Fibroblast of gingiva (primary cell): ENCODE results near the gene CACNA1H.
"Not testable (repeated sequence)": the region's sequence is repeated elsewhere in the genome, so short reads cannot be mapped to it uniquely, and the experiment has no call there.

ENCODE experiments used
- DNase-seq: peaks from one replicate; pipeline ENCODE4 v3.0.0-alpha.2; 2011; ENCODE audit warnings: low read depth

CACNA1H gene

DNA sequence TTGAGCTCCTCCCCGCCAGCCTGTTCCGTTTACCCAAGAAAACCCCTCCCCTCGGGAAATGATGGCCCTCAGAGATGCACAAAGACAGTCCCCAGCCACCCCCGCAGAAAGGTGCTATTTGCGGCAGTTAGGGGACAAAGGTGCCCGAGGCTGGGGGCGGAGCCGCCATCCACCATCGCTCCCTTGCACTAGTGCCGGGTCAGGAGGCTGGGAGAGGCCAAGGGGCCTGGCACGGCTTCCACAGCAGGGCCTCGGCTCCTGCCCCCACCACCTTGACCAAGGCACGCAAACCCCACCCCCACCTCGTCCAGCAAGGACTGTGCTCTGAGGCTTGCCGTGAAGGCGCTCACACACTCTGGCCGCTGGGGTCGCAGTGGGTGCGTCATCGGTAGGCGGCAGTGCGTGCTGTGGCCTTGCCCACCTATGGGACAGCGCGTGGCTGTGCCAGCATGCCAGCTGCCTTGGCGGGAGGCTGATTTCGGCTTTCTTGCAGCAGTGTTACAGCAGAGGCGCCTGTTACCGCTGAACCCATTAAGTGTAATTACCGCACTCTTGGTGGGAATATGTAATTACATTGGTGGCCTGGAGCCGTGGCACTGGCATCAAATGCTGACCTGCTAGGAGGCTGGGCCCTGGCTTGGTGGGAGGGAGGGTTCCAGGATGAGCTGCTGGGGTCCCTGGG is 40.4 kb downstream of the CACNA1H start:
- DNase-seq: no peak

DNA sequence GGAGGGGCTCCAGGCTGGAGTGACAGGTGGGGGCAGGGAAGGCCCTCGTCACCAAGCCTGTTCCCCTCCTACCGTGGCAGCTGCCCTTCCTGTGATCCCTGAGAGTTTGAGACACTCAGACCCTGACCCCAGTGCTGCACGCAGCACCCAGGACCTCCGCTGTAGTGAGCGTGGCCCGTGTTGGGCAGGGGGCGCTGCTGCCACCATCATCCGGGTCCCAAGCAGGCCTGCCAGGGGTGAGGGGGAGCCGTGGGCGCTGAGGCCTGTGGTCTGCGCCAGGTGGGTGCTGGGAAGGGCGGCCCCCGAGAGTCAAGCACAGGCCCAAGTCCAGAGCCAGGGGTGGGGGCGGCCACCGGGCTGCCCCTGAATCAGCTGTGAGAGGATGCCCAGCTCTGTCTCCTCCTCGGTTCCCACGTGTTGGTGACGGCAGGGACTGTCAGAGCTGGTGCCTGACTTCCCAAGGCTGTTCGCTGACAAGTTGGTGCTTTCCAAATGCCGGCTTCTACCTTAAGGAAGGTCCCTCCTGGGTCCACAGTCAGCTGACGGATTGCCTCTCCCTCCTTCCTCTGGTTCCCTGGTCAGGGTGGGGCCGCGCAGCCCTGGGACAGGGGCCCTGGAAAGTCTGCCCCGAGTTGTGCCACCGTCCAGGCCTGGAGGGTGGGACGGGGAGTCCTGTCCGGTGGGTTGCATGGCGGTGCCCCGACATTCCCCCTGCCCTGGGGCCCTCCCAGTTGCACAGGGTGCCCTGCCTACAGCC is 41.1 kb downstream of the CACNA1H start:
- no peak for DNase-seq

DNA sequence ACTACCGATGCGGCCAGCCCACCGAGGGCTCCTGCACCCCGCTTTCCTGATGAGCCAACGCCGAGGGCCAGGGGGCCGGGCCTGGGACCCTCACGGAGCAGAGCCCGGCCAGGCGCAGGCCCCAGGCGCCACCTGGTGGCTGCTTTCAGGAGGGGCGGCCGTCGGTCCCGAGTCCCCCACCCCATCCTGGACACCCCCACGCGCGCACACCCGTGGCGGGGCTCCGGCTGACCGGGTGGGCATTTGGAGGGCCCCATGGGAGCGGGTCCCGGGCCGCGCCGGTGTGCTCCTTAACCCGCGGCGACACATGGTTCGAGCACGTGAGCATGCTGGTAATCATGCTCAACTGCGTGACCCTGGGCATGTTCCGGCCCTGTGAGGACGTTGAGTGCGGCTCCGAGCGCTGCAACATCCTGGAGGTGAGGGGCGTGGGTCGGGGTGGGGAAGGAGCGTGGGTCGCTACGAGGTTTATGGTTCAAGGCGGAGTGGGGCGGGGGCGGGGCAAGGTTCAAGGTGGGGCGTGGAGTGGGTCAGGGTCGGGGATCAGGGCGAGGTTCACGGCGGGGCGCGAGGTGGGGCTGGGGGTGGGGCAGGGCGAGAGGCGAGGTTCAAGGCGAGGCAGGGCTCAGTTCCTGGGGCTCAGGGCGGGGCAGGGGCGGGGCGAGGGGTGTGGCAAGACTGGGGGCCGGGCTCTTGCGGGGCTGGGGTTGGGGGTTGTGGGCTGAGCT is 41.9 kb downstream of the CACNA1H start:
- no peak for DNase-seq

DNA sequence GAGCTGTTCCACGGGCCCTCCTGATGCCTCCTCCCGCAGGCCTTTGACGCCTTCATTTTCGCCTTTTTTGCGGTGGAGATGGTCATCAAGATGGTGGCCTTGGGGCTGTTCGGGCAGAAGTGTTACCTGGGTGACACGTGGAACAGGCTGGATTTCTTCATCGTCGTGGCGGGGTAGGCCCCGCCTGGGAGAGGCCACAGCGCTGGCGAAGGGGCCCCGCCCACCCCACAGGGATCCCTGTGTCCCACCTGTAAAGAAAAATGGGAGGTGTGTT is 42.4 kb downstream of the CACNA1H start:
- no peak for DNase-seq

DNA sequence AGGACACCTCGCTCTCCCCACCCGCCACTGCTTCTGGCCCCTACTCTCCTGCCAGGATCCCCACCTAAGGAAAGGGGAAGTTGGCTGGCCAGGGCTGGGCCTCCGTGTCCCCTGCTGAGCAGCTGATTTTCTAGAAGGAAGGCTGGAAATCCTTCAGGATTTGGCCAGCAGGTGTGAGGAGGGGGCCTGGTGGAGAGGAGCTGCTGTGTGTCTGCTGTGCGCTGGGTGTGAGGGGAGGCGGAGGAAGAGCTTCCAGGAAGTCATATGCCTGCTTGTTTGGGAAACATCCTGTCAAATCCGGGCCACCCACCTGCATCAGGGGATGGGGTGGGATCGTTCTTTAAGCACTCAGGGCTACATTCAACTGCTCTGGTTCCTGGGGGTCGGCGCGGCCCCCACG is 43.6 kb downstream of the CACNA1H start:
- DNase-seq: no peak

DNA sequence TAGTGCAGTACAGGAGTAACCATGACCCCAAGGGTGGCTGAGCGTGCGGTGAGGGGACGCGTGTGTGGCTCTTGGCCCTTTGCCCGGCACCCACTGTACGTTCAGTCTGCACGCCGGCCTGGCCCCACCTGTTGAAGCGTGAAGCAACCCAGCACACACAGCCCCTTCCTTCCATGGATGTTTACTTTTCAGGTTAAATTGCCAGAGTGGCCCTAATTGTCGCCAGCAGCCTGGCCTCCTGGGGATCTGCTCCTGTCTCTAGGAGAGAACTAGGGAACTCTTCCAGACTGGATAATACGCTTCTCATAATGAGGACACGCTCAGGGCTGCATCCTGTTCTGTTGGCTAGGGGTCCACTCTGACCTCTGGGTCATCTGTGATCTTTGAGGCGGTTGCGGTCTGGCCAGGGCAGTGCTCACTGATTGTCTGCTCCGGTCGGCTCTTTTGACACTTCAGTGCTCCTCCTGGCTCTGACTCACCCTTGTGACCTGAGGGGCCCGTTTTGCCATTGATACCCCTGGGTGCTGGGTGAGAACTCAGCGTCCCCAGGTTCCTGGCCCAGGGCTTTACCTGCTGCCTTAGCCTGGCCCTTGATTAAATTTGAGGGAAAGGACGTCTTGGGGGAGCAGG is 44.4 kb downstream of the CACNA1H start:
- no peak for DNase-seq

DNA sequence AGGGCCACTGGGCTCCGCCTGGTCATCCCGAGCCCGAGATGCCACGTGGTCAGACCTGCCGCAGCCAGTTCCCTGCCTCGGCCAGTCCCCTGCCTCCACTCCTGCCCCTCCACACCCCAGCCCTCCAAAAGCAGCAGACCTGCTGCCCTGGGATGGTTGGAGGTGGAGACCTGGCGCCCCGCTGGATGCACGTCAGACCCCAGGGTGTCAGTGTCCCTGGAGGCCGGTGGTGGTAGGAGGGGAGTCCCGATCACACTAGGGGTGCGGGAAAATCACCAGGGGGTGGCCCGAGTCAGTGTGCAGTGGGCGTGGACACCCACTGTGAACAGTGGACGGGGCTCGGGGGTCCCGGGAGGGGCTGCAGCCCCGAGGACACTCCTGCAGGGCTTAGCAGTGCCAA is 45.3 kb downstream of the CACNA1H start:
- DNase-seq: no peak

DNA sequence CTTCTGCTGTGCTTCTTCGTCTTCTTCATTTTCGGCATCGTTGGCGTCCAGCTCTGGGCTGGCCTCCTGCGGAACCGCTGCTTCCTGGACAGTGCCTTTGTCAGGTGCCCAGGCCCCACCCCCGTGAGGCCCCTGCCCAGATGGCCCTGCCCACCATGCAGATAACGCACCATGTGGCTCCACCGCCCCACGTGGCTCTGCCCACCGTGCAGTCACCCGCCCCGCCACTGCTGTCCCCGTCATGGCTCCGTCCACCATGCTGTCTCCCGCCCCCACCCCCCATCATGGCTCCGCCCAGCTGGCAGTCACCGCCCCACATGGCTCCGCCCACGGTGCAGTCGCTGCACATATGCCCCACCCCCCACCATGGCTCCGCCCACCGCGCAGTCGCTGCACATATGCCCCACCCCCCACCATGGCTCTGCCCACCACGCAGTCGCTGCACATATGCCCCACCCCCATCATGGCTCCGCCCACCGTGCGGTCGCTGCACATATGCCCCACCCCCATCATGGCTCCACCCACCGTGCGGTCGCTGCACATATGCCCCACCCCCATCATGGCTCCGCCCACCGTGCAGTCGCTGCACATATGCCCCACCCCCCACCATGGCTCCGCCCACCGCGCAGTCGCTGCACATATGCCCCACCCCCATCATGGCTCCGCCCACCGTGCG is 45.9 kb downstream of the CACNA1H start:
- not testable (repeated sequence) for DNase-seq

DNA sequence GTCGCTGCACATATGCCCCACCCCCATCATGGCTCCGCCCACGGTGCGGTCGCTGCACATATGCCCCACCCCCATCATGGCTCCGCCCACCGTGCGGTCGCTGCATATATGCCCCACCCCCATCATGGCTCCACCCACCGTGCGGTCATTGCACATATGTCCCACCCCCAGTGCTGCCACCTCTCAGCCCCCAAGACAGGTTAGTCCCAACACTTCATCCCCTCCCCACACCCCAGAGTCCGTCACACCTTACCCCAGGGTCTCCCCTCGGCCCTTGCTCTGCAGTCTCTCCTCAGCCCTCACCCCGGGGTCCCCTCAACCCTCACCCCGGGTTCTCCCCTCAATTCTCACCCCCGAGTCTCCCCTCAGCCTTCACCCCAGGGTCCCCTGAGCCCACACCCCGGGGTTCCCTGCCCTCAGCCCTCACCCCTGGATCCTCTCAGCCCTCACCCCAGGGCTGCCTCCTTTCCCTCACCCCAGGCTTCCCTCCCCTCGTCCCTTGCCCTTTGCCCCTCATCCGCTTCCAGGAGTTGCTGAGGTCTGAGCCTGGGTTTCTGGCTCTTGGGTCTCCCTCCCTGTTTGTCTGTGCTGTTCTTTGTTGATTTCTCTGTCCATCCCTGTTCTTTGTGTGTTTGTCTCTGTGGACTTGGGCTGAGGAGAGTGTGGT is 46.6 kb downstream of the CACNA1H start:
- no peak for DNase-seq

DNA sequence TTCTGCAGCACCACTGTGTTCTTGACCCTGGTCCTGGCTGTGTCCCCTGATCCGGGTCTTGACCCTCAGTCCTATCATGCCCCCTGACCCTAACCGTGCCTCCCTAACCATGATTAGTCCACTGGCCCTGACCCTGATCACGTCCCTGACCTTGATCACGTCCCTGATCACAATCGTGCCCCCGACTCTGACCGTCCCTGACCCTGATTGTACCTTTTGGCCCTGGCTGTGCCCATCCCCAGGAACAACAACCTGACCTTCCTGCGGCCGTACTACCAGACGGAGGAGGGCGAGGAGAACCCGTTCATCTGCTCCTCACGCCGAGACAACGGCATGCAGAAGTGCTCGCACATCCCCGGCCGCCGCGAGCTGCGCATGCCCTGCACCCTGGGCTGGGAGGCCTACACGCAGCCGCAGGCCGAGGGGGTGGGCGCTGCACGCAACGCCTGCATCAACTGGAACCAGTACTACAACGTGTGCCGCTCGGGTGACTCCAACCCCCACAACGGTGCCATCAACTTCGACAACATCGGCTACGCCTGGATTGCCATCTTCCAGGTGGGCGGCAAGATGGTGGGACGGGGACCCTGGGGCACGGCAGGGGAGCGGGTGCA is 47.2 kb downstream of the CACNA1H start:
- no peak for DNase-seq

DNA sequence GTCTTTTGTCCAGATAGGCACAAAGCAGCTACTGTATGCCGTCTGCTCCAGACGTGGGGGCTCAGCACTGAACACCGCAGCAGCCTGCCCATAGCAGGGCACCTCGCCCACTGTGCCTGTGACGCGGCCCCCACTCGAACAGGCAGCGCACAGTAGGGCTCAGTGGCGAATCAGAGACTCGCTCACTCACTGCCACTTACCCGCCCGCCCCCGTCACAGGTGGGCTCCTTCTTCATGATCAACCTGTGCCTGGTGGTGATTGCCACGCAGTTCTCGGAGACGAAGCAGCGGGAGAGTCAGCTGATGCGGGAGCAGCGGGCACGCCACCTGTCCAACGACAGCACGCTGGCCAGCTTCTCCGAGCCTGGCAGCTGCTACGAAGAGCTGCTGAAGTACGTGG is 48.5 kb downstream of the CACNA1H start:
- no peak for DNase-seq

DNA sequence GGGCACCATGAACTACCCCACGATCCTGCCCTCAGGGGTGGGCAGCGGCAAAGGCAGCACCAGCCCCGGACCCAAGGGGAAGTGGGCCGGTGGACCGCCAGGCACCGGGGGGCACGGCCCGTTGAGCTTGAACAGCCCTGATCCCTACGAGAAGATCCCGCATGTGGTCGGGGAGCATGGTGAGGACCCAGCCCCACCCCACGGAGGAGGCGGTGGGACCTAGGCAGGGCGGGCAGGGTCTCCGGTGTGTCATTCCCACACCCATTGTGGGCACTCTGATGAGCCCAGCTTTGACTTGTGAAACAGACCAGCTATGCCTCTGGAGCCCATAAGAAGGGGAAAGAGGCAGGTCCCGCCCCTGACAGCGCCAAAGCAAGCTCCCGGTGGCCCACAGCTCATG is 49.4 kb downstream of the CACNA1H start:
- no peak for DNase-seq

DNA sequence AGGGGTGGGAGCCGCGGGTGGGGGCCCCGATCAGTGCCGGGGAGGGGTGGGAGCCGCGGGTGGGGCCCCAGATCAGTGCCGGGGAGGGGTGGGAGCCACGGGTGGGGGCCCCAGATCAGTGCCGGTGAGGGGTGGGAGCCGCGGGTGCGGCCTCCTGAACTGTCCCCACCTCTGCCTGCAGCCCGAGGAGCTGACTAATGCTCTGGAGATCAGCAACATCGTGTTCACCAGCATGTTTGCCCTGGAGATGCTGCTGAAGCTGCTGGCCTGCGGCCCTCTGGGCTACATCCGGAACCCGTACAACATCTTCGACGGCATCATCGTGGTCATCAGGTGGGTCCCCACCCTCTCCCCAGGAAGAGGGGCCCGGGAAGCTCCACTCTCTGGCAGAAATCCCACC is 52.0 kb downstream of the CACNA1H start:
- DNase-seq: no peak

DNA sequence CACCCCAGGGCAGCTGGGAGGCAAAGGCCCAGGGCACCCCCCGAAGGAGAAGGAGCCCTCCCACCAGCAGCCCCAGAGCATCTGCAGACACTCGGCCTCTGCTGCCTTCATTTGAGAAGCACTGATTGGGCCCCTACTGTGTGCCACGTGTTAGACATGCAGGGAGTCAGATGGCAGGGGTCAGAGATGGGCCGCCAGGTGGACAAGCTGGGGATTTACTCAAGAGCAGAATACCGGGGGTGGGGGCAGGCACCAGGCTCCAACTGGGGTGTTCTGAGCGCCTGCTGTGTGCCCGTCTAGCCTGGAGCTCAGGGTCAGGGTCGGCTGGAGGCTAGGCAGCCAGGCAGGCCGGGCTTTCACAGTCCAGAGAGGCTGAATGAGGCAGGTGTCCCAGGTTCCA is 53.4 kb downstream of the CACNA1H start:
- DNase-seq: no peak

DNA sequence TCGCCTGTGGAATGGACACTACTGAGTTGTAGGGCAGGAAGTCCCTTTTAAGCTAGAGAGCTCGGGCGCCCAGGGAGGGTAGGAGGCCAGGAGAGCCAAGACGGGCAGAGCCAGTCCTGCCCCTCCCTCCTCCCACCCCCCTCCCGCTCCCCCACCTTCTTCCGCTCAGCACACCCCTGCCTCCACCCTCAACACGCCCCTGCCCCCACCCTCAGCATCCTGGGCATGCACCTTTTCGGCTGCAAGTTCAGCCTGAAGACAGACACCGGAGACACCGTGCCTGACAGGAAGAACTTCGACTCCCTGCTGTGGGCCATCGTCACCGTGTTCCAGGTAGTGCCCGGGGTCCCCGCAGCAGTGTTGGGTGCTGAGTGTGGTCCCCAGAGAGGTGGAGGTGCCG is 53.9 kb downstream of the CACNA1H start:
- no peak for DNase-seq

DNA sequence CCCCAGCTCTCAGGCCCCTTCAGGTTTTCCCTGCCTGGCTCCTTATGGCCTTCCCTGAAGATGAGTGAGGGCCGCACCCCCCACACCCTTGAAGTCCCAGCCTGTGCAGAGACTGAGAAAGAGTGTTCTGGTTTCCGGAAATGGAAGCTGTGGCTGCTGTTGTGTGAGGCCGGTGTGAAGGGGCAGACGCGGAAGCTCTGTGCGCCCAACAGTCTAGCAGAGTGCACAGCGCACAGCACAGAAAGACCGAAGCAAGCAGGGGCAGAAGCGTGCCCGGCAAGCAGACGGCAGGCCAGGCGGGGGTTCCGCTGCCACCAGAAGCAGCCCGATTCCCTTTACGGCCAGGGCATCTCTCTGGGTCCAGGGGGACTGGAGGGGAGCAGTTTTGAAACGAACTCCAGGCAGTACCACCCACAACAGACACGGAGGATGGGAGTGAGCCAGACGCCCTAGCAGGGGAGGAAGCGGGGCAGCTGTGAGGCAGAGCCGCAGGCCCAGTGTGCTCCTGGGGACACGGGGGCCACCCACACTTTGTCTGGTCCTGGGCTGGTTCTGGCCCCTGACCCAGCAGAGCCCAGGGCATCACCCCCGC is 55.4 kb downstream of the CACNA1H start:
- DNase-seq: no peak

DNA sequence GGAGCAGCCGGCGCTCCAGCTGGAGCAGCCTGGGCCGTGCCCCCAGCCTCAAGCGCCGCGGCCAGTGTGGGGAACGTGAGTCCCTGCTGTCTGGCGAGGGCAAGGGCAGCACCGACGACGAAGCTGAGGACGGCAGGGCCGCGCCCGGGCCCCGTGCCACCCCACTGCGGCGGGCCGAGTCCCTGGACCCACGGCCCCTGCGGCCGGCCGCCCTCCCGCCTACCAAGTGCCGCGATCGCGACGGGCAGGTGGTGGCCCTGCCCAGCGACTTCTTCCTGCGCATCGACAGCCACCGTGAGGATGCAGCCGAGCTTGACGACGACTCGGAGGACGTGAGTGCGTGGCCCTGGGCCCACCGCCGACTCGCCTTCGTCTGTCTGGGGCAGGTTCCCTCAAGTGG is 56.2 kb downstream of the CACNA1H start:
- DNase-seq: no peak

DNA sequence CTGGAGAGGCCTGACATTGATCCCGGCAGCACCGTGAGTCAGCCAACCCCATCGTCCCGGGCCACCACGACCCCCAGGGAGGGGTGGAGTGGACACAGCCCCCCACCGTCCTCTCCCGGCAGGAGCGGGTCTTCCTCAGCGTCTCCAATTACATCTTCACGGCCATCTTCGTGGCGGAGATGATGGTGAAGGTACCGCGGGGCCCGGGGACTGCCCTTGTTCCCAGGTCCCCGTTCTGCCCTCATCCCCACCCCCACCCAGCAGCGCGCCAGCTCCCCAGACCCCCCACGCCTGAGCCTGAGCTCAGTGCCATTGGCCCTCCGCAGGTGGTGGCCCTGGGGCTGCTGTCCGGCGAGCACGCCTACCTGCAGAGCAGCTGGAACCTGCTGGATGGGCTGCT is 57.6 kb downstream of the CACNA1H start:
- DNase-seq: no peak

DNA sequence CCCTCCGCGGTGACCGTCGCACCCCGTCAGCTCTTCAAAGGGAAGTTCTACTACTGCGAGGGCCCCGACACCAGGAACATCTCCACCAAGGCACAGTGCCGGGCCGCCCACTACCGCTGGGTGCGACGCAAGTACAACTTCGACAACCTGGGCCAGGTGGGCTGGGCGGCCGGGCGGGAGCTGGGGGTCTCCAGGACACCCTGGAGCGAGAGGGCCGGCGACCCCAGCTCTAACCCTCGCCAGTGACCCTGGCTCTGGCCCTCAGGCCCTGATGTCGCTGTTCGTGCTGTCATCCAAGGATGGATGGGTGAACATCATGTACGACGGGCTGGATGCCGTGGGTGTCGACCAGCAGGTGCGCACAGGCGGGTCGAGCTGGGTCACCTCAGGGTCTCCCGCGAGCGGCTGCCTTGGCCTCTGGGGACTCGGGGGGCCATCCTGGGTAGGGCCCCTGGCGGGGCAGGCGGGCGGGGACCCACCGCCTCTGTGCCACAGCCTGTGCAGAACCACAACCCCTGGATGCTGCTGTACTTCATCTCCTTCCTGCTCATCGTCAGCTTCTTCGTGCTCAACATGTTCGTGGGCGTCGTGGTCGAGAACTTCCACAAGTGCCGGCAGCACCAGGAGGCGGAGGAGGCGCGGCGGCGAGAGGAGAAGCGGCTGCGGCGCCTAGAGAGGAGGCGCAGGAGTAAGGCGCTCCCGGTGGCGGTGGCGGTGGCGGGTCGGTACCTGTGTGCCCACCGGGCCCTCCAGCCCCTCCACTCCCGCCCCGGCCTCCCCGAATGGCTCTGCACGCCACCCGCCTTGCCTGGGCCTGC is 58.8 kb downstream of the CACNA1H start:
- DNase-seq: no peak

DNA sequence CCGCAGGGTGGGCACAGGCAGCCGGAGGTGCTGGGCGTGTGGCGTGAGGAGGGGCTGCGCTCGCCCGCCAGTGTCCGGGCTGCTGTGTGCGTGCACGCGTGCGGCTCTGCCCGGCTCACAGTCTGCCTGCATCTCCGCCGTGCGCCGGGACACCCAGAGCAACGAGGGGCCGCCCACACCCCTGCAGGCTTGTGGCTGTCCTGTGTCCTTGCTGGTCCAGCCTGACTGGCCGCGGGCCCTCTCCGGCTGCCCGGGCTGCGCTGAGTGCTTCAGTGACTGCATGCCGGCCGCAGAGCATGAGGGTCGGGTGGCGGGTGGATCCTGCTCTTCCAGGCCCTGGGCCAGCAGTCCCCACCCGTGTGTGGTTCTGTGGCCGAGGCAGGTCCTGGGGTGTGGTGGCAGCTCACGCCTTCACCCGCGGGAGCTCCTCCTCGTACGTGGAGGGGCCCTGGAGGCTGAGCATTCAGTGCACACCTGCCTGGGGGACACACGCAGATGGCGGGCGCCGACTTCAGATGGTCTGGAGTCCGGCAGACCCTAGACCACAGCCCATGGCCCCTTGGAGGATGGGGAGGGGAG is 59.8 kb downstream of the CACNA1H start:
- no peak for DNase-seq
